K562 (cell line): ENCODE results near the gene RAB6A. TPM values are rescaled to one million over a fixed set of nuclear protein-coding genes. Genes with fewer than 3 reads are reported as not detected.

ENCODE experiments used
- ATAC-seq: fragments of 200-7000 bp; cut with Tn5 transposase; 3 replicates; pipeline ENCODE4 v1.9.1; 2020; ENCODE audit warnings: moderate library complexity
- BruUV-seq: library from RNA; stranded (reverse); fragments of 400-500 nt; replicated peaks from 2 replicates; lab custom pipeline; 2021; lab: Mats Ljungman, UMichigan
- CTCF ChIA-PET: fragments of 300-600 bp; formaldehyde crosslinking; extraction: SDS; loops from one replicate; lab custom pipeline; 2021; ENCODE audit warnings: low intra/inter-chr PET ratio; lab: Yijun Ruan, JAX
- POLR2A ChIA-PET: fragments of 300-600, 350-650 bp; sonication (Branson Sonifier 250); formaldehyde crosslinking; extraction: SDS; loops from one replicate; lab custom pipeline; 2021; ENCODE audit warnings: antibody characterized with exemption, inconsistent platforms; lab: Yijun Ruan, JAX
- DNase-seq, 4 experiments: peaks; one replicate each; pipeline versions ENCODE4 v3.0.0 to v3.0.0-alpha.2; 2011 to 2018; ENCODE audit warnings: low spot score in 3 of 4, mixed read lengths in 3 of 4; ENCODE audit errors: extremely low read depth in 1 of 4
- FAIRE-seq: peaks from 2 replicates; lab custom pipeline; 2011; peaks lifted over from hg19 to GRCh38; lab: Jason Lieb, UNC
- H2AFZ ChIP-seq: 2 replicates; pipeline ENCODE4 v1.6.0; 2011; ENCODE audit warnings: low read depth, low read length, control low read depth, inconsistent platforms
- H3K27ac ChIP-seq: fragments of 200-600 bp; 3 replicates; pipeline ENCODE4 v1.8.0; 2011; ENCODE audit warnings: low read depth, mild to moderate bottlenecking, control low read depth, inconsistent platforms, low read length, moderate library complexity, mixed read lengths; ENCODE audit errors: extremely low read depth
- H3K27me3 ChIP-seq, 2 experiments: fragments of 300-600 bp in 1 of 2; 2 replicates in 1 of 2; 3 replicates in 1 of 2; pipeline versions ENCODE4 v1.6.0 to v1.8.0; 2011; ENCODE audit warnings: inconsistent platforms in 2 of 2, low read length in 2 of 2, mild to moderate bottlenecking in 1 of 2, mixed read lengths in 1 of 2, moderate library complexity in 1 of 2; ENCODE audit not compliant: control insufficient read depth in 2 of 2, insufficient read depth in 2 of 2
- H3K36me3 ChIP-seq: fragments of 300-600 bp; 3 replicates; pipeline ENCODE4 v1.8.0; 2011; ENCODE audit warnings: mild to moderate bottlenecking, low read length, inconsistent platforms; ENCODE audit not compliant: control insufficient read depth, insufficient read depth
- H3K4me1 ChIP-seq, 2 experiments: fragments of 200-600 bp in 1 of 2; replicated peaks in 1 of 2; 2 replicates in 1 of 2; 3 replicates in 1 of 2; pipeline versions ENCODE4 v1.5.1 to v1.8.0; 2011; ENCODE audit warnings: inconsistent platforms in 2 of 2, low read length in 2 of 2, mild to moderate bottlenecking in 1 of 2, mixed read lengths in 1 of 2, moderate library complexity in 1 of 2; ENCODE audit not compliant: control insufficient read depth in 2 of 2, insufficient read depth in 2 of 2
- H3K4me2 ChIP-seq: 2 replicates; pipeline ENCODE4 v1.6.1; 2011; ENCODE audit warnings: low read length, control low read depth, inconsistent platforms, mixed read lengths; ENCODE audit not compliant: insufficient read depth
- H3K4me3 ChIP-seq: fragments of 200-600 bp; sonication (generic), shearing (Covaris generic); 2 replicates; pipeline ENCODE4 v1.5.1; 2016; ENCODE audit warnings: control low read depth, inconsistent platforms
- H3K79me2 ChIP-seq: fragments of 200-600 bp; 3 replicates; pipeline ENCODE4 v1.8.0; 2011; ENCODE audit warnings: low read length, inconsistent platforms; ENCODE audit not compliant: control insufficient read depth, insufficient read depth
- H3K9ac ChIP-seq, 2 experiments: 2 replicates each; pipeline versions ENCODE4 v1.6.0 to v1.6.1; 2011; ENCODE audit warnings: low read depth in 2 of 2, low read length in 2 of 2, control low read depth in 1 of 2, inconsistent platforms in 1 of 2, mild to moderate bottlenecking in 1 of 2, mixed read lengths in 1 of 2; ENCODE audit not compliant: insufficient read depth in 1 of 2
- H3K9me1 ChIP-seq: one replicate; pipeline ENCODE4 v1.6.0; 2011; ENCODE audit warnings: inconsistent platforms, mild to moderate bottlenecking, low read length, moderate library complexity; ENCODE audit not compliant: control insufficient read depth, insufficient read depth
- H3K9me3 ChIP-seq: replicated peaks from 2 replicates; pipeline ENCODE4 v1.5.1; 2011; ENCODE audit warnings: low read depth, low read length, inconsistent platforms; ENCODE audit not compliant: control insufficient read depth, insufficient read depth
- H4K20me1 ChIP-seq: replicated peaks from 2 replicates; pipeline ENCODE4 v1.6.1; 2011; ENCODE audit warnings: low read length, inconsistent platforms, mixed read lengths; ENCODE audit not compliant: control insufficient read depth, insufficient read depth
- BRD4 ChIP-seq: fragments of 200-600 bp; sonication (generic); IDR thresholded peaks from 2 replicates; pipeline ENCODE4 v1.6.1; 2017; ENCODE audit warnings: inconsistent platforms
- MAFF ChIP-seq: IDR thresholded peaks from 2 replicates; pipeline ENCODE4 v1.6.1; 2012; ENCODE audit warnings: low read length, improper control_type of control experiment
- SP1 ChIP-seq: sonication (generic); formaldehyde crosslinking; IDR thresholded peaks from 2 replicates; pipeline ENCODE4 v1.8.1; 2022; ENCODE audit warnings: mild to moderate bottlenecking, missing genetic modification reagents
- ZFP36 ChIP-seq: fragments of 150-350 bp; IDR thresholded peaks from 2 replicates; pipeline ENCODE4 v1.6.1; 2018; ENCODE audit warnings: low read length, low read depth; ENCODE audit not compliant: partially characterized antibody
- ZNF143 ChIP-seq: sonication (generic); formaldehyde crosslinking; IDR thresholded peaks from 2 replicates; pipeline ENCODE4 v1.9.0; 2022; ENCODE audit warnings: mild to moderate bottlenecking, missing genetic modification reagents
- ZNF76 ChIP-seq: fragments of 250-450 bp; sonication (Bioruptor Pico); IDR thresholded peaks from 2 replicates; pipeline ENCODE4 v1.4.0; 2020; ENCODE audit warnings: mild to moderate bottlenecking, moderate library complexity, borderline replicate concordance
- WGBS: fragments of 100-300 bp; shearing (Covaris generic); methylation state at CpG from one replicate; pipeline ENCODE4 v1.1.6; 2016; ENCODE audit warnings: low coverage, mixed read lengths; ENCODE audit not compliant: insufficient coverage; ENCODE audit errors: missing lambda C conversion rate; 5-methylcytosine and 5-hydroxymethylcytosine counted together
- in situ Hi-C: fragments of 300-500 bp; cut with MboI; formaldehyde crosslinking; loops from 4 replicates; pipeline ENCODE4 v1.15.0; 2018; ENCODE audit warnings: inconsistent platforms, mixed read lengths
- intact Hi-C: fragments of 100-400 bp; cut with micrococcal nuclease; formaldehyde crosslinking; loops from 2 replicates; pipeline ENCODE4 v1.14.2; 2022
- polyA plus RNA-seq, 8 experiments: library from polyadenylated mRNA; depleted of rRNA in 4 of 8; stranded (reverse) in 5 of 8; unstranded in 3 of 8; fragments of >200 nt; fragmentation: Nextera tagmentation in 2 of 8; fragmentation: Illumina TruSeq in 1 of 8; extraction: Ambion mirVana in 2 of 8; extraction: Trizol in 1 of 8; gene quantifications; 2 replicates each; pipeline versions ENCODE4 v1.2.1 to v1.2.3, GENCODE V29; 2011 to 2014; ENCODE audit warnings: inconsistent platforms in 1 of 8, missing spikeins in 1 of 8
- total RNA-seq, 7 experiments: library from RNA; depleted of rRNA in 6 of 7; stranded (reverse); fragments of >200 nt in 6 of 7; fragmentation: Illumina TruSeq in 2 of 7; extraction: Trizol in 2 of 7; gene quantifications; 2 replicates each; pipeline versions ENCODE4 v1.2.1 to v1.2.3, GENCODE V29; 2011 to 2021; ENCODE audit warnings: low replicate concordance in 1 of 7
- TF ChIP-seq, protein P1 (sequence below): fragments of 250-450 bp; sonication (Bioruptor Pico); IDR thresholded peaks from 2 replicates; pipeline ENCODE4 v1.8.0; 2021; ENCODE audit warnings: moderate library complexity, mild to moderate bottlenecking, inconsistent platforms

Gene RAB6A
- total and polyA plus RNA-seq, 9 of the 15 experiments (the other 6 are each of a cell fraction or from before 2014, with no cell fraction given) = 14.0 to 95.3 (median 45.4) TPM

DNA sequence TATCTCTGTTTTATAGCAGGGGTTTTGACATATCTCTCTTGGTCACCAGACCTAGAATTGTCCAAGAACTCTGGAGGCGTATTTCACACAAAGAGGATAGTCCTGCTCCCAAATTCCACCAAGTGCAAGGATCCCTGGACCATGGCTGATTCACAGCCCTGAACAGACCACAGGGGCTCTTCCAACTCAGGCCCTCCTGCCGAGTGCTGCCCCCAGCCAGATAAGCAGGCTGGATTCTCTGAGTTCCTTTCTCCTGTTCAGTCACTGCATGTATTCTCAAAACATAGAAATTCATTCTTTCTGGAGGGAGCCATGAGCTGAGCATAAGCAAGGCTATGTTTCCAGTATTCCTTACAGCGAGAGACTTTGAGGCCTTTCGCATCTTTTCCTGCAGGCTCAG, 127.9 kb downstream of the RAB6A start:
- no peaks in the 10 kb centered on the region for H3K4me1 ChIP-seq
- no TSS peak for BruUV-seq
- FAIRE-seq = no peak
- no peak for TF ChIP-seq ZFP36
- no peak for TF ChIP-seq ZNF143 (CRISPR knock-in tag)
- no peak for TF ChIP-seq BRD4
- no peak for TF ChIP-seq SP1 (CRISPR knock-in tag)
- TF ChIP-seq ZNF76 (CRISPR knock-in tag) = no peak
- TF ChIP-seq, protein P1, sequence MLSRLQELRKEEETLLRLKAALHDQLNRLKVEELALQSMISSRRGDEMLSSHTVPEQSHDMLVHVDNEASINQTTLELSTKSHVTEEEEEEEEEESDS (CRISPR knock-in tag) = no peak
- no peak for TF ChIP-seq MAFF
- no peak overlapping the region for H3K9ac ChIP-seq
- in situ Hi-C loops = no loop called here
- peak overlapping the region; percentile 11; the same call in 1 of the 2 replicates for H2AFZ ChIP-seq
- H3K36me3 ChIP-seq = no peaks in the 10 kb centered on the region
- H3K9me3 ChIP-seq = no peaks in the 10 kb centered on the region
- POLR2A ChIA-PET = no interaction called here
- H3K4me2 ChIP-seq = no peak overlapping the region
- no peaks in the 10 kb centered on the region for H3K79me2 ChIP-seq
- H3K9me1 ChIP-seq = no peaks in the 10 kb centered on the region
- no peak overlapping the region for H3K27ac ChIP-seq
- ATAC-seq = no peak
- no peak for DNase-seq
- H3K27me3 ChIP-seq = peaks cover 0 to 2% of the 10 kb centered on the region in 2 experiments; a peak in 3 of 5 replicates
- intact Hi-C loops = no loop called here
- CTCF ChIA-PET = no interaction called here
- no peak overlapping the region for H3K4me3 ChIP-seq
- 58% methylated on average over 4 of the region's 4 CpGs for WGBS
- no peaks in the 10 kb centered on the region; the same call in 1 of the 2 replicates for H4K20me1 ChIP-seq
